CD14-positive monocyte (primary cell): ENCODE measurements around the gene CACNB4. TPM values are rescaled to one million over a fixed set of nuclear protein-coding genes. Genes with fewer than 3 reads are reported as not detected.
A peak's percentile ranks its signal among the peaks of the same experiment; 100 is the strongest.

Source experiments
- DNase-seq, 3 donors: peaks; one replicate each; pipeline ENCODE4 v3.0.0-alpha.2; 2011 to 2022
- H2AFZ ChIP-seq: 2 replicates; pipeline ENCODE4 v1.6.0; 2012; ENCODE audit warnings: mild to moderate bottlenecking, low read depth, low read length, inconsistent platforms; ENCODE audit not compliant: insufficient read depth, poor library complexity, severe bottlenecking
- H3K27ac ChIP-seq, 2 donors: 1 replicate in 1 of 2; 2 replicates in 1 of 2; pipeline ENCODE4 v1.5.1; 2012 to 2013; ENCODE audit warnings: low read length in 2 of 2, control low read depth in 1 of 2, inconsistent platforms in 1 of 2, low read depth in 1 of 2, mild to moderate bottlenecking in 1 of 2
- H3K27me3 ChIP-seq, 2 donors: one replicate each; pipeline versions ENCODE4 v1.6.0 to v1.6.1; 2011 to 2013; ENCODE audit warnings: low read length in 2 of 2; ENCODE audit not compliant: control insufficient read depth in 2 of 2, insufficient read depth in 2 of 2
- H3K36me3 ChIP-seq, 2 donors: replicated peaks in 1 of 2; 1 replicate in 1 of 2; 2 replicates in 1 of 2; pipeline versions ENCODE4 v1.5.1 to v1.6.1; 2012 to 2013; ENCODE audit warnings: low read length in 2 of 2, control low read depth in 1 of 2, inconsistent platforms in 1 of 2, mild to moderate bottlenecking in 1 of 2; ENCODE audit not compliant: insufficient read depth in 2 of 2, control insufficient read depth in 1 of 2
- H3K4me1 ChIP-seq, 2 donors: 1 replicate in 1 of 2; 2 replicates in 1 of 2; pipeline versions ENCODE4 v1.5.1 to v1.6.1; 2012 to 2013; ENCODE audit warnings: low read length in 2 of 2, control low read depth in 1 of 2, inconsistent platforms in 1 of 2, mild to moderate bottlenecking in 1 of 2, moderate library complexity in 1 of 2; ENCODE audit not compliant: insufficient read depth in 2 of 2, control insufficient read depth in 1 of 2
- H3K4me2 ChIP-seq: replicated peaks from 2 replicates; pipeline ENCODE3; 2012; ENCODE audit warnings: low read length, moderate library complexity, mild to moderate bottlenecking; ENCODE audit not compliant: poor library complexity, severe bottlenecking; ENCODE audit errors: extremely low read depth
- H3K4me3 ChIP-seq, 3 experiments: fragments of 200-600 bp in 1 of 3; sonication (generic) in 1 of 3; replicated peaks in 1 of 3; 1 replicate in 2 of 3; 2 replicates in 1 of 3; pipeline ENCODE4 v1.5.1; 2011 to 2013; ENCODE audit warnings: low read length in 3 of 3, mild to moderate bottlenecking in 3 of 3, control low read depth in 2 of 3, low read depth in 2 of 3, inconsistent platforms in 1 of 3, moderate library complexity in 1 of 3
- H3K79me2 ChIP-seq: 2 replicates; pipeline ENCODE4 v1.6.0; 2012; ENCODE audit warnings: mild to moderate bottlenecking, control low read depth, inconsistent platforms, low read length, moderate library complexity; ENCODE audit not compliant: insufficient read depth
- H3K9ac ChIP-seq: 2 replicates; pipeline ENCODE4 v1.6.0; 2017; ENCODE audit warnings: low read length, mild to moderate bottlenecking; ENCODE audit not compliant: insufficient read depth, poor library complexity, severe bottlenecking
- H3K9me3 ChIP-seq, 2 donors: replicated peaks in 1 of 2; 1 replicate in 1 of 2; 2 replicates in 1 of 2; pipeline versions ENCODE4 v1.5.1 to v1.6.1; 2012 to 2013; ENCODE audit warnings: low read length in 2 of 2, control low read depth in 1 of 2; ENCODE audit not compliant: control insufficient read depth in 1 of 2, insufficient read depth in 1 of 2
- H4K20me1 ChIP-seq: 2 replicates; pipeline ENCODE4 v1.6.0; 2012; ENCODE audit warnings: mild to moderate bottlenecking, low read length, control low read depth, moderate library complexity; ENCODE audit not compliant: insufficient read depth
- H3K27ac Mint-ChIP-seq, 7 donors: one replicate each; pipeline ENCODE4 v1.8.0; 2020; ENCODE audit warnings: mild to moderate bottlenecking in 7 of 7, mixed read lengths in 7 of 7, moderate library complexity in 6 of 7, inconsistent platforms in 2 of 7
- H3K27me3 Mint-ChIP-seq, 3 donors: one replicate each; pipeline ENCODE4 v1.8.0; 2021 to 2022; ENCODE audit warnings: low read depth in 3 of 3, mild to moderate bottlenecking in 3 of 3, mixed read lengths in 3 of 3, moderate library complexity in 3 of 3, inconsistent platforms in 1 of 3
- H3K36me3 Mint-ChIP-seq, 2 donors: one replicate each; pipeline ENCODE4 v1.8.0; 2020; ENCODE audit warnings: mixed read lengths in 2 of 2, inconsistent platforms in 1 of 2, mild to moderate bottlenecking in 1 of 2
- H3K4me1 Mint-ChIP-seq: one replicate; pipeline ENCODE4 v1.8.0; 2020; ENCODE audit warnings: mild to moderate bottlenecking, mixed read lengths
- H3K4me3 Mint-ChIP-seq, 2 donors: one replicate each; pipeline ENCODE4 v1.8.0; 2020; ENCODE audit warnings: mild to moderate bottlenecking in 2 of 2, mixed read lengths in 2 of 2, moderate library complexity in 1 of 2
- H3K9me3 Mint-ChIP-seq, 7 donors: one replicate each; pipeline ENCODE4 v1.8.0; 2020 to 2022; ENCODE audit warnings: mixed read lengths in 7 of 7, mild to moderate bottlenecking in 6 of 7, moderate library complexity in 6 of 7, inconsistent platforms in 2 of 7
- WGBS: methylation state at CpG from one replicate; pipeline ENCODE4 v1.1.5; 2013; ENCODE audit warnings: missing lambda C conversion rate; ENCODE audit not compliant: insufficient coverage; 5-methylcytosine and 5-hydroxymethylcytosine counted together
- intact Hi-C, 2 donors: fragments of 100-400 bp; cut with micrococcal nuclease; formaldehyde crosslinking; loops; one replicate each; pipeline versions ENCODE4 v1.15.0 to v1.15.1; 2023
- polyA plus RNA-seq, 3 donors: library from polyadenylated mRNA; depleted of rRNA in 1 of 3; unstranded in 2 of 3; stranded (reverse) in 1 of 3; fragments of 300-500 nt in 2 of 3; fragments of >200 nt in 1 of 3; fragmentation: Illumina TruSeq in 2 of 3; gene quantifications; 1 replicate in 2 of 3; 2 replicates in 1 of 3; pipeline ENCODE4 v1.2.3, GENCODE V29; 2012 to 2021
- TF ChIP-seq, protein P1 (sequence below): fragments of 200-600 bp; IDR thresholded peaks from one replicate; pipeline ENCODE4 v1.8.0; 2022; ENCODE audit warnings: antibody characterized with exemption, mild to moderate bottlenecking

Gene CACNB4
- polyA plus RNA-seq, 3 donors = 0.44 to 1.9 (median 1.1) TPM

DNA sequence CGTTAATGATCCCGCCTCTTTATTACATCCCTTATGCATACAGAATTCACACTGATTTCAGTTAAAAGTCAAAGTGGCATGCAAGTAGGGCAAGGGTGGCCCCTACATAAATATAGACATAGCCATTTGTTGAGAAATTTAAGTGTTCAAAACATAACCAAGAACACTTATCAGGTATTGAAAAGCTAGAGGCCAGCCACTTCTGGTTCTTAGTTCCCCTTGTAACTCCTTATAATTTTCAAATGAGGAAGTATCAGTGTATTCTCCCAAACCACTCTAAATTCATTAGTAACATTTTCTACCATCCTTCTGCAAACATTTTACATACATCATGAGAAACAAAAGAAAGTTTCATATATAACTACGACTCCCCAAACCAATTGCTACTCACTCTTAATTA, 264.9 kb downstream of the CACNB4 start:
- TF ChIP-seq, protein P1, sequence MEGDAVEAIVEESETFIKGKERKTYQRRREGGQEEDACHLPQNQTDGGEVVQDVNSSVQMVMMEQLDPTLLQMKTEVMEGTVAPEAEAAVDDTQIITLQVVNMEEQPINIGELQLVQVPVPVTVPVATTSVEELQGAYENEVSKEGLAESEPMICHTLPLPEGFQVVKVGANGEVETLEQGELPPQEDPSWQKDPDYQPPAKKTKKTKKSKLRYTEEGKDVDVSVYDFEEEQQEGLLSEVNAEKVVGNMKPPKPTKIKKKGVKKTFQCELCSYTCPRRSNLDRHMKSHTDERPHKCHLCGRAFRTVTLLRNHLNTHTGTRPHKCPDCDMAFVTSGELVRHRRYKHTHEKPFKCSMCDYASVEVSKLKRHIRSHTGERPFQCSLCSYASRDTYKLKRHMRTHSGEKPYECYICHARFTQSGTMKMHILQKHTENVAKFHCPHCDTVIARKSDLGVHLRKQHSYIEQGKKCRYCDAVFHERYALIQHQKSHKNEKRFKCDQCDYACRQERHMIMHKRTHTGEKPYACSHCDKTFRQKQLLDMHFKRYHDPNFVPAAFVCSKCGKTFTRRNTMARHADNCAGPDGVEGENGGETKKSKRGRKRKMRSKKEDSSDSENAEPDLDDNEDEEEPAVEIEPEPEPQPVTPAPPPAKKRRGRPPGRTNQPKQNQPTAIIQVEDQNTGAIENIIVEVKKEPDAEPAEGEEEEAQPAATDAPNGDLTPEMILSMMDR = no peak
- no peaks in the 10 kb centered on the region for H3K27me3 ChIP-seq
- no peaks in the 10 kb centered on the region for H3K9me3 ChIP-seq
- no peaks in the 10 kb centered on the region for H4K20me1 ChIP-seq
- H3K4me1 Mint-ChIP-seq = peaks cover 9% of the 10 kb centered on the region
- no peak overlapping the region for H3K9ac ChIP-seq
- H3K27me3 Mint-ChIP-seq = no peaks in the 10 kb centered on the region
- no peak overlapping the region for H3K4me3 ChIP-seq
- no peaks in the 10 kb centered on the region for H3K36me3 ChIP-seq
- DNase-seq = peak; percentile 14 to 66 (median 34)
- no peak overlapping the region for H3K27ac ChIP-seq
- H3K27ac Mint-ChIP-seq = peak overlapping the region in 3 of 7 donors; percentile 31 to 58 (median 54)
- H3K4me1 ChIP-seq = peaks cover 3 to 18% of the 10 kb centered on the region in 2 donors
- H3K36me3 Mint-ChIP-seq = no peaks in the 10 kb centered on the region
- no peak overlapping the region for H2AFZ ChIP-seq
- no peak overlapping the region for H3K4me2 ChIP-seq
- no peaks in the 10 kb centered on the region for H3K9me3 Mint-ChIP-seq
- WGBS = no CpG with 5 or more reads among the region's 3 CpGs
- H3K79me2 ChIP-seq = no peaks in the 10 kb centered on the region
- peak overlapping the region in 1 of 2 donors; percentile 68 for H3K4me3 Mint-ChIP-seq
- intact Hi-C loops = no loop called here

DNA sequence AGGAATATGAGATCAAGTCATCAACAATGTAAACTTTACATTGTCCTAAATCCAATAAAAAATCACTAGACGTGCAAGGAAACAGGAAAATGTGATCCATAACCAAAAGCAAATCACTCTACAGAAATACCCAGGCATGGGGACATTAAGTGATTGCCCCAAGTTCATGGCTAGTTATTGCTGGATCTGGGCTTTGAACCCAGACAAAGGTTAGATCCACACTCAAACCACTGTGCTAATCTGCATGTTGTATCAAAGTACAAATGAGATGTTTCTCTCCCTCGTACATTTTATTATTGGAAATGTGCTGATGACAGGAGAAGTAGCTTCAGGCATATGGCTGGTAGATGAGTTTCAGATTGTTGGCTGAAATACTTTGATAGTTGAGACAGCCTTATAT, 267.9 kb downstream of the CACNB4 start:
- H3K4me1 ChIP-seq = peaks cover 23 to 34% of the 10 kb centered on the region in 2 donors
- no peaks in the 10 kb centered on the region for H3K27me3 ChIP-seq
- intact Hi-C loops = no loop called here
- no peak overlapping the region for H3K4me2 ChIP-seq
- H4K20me1 ChIP-seq = no peaks in the 10 kb centered on the region
- Mint-ChIP-seq H3K9me3 (no peaks in the 10 kb centered on the region), H3K27ac (no peak overlapping the region), H3K4me1 (peaks cover 32% of the 10 kb centered on the region), H3K4me3 (no peak overlapping the region), H3K27me3 (no peaks in the 10 kb centered on the region), H3K36me3 (peaks cover 0 to 1% of the 10 kb centered on the region in 2 donors)
- DNase-seq = no peak
- 100% methylated on average over 1 of the region's 2 CpGs for WGBS
- no peak overlapping the region for H2AFZ ChIP-seq
- TF ChIP-seq, protein P1 = no peak
- H3K9ac ChIP-seq = no peak overlapping the region
- H3K4me3 ChIP-seq = no peak overlapping the region
- H3K27ac ChIP-seq = no peak overlapping the region
- peaks cover 23% of the 10 kb centered on the region for H3K79me2 ChIP-seq
- no peaks in the 10 kb centered on the region for H3K9me3 ChIP-seq
- H3K36me3 ChIP-seq = no peaks in the 10 kb centered on the region
